Vagina (tissue), 2 donors: ENCODE data around the gene TXNRD2. TPM values are rescaled to one million over a fixed set of nuclear protein-coding genes. Genes with fewer than 3 reads are reported as not detected.

Source experiments
- DNase-seq, 2 donors: peaks; one replicate each; pipeline ENCODE4 v3.0.0-alpha.2; 2017; ENCODE audit errors: extremely low spot score in 2 of 2
- H3K27ac ChIP-seq: fragments of 200-600 bp; sonication (generic); one replicate; pipeline ENCODE4 v1.5.1; 2019
- H3K27me3 ChIP-seq: fragments of 200-600 bp; sonication (generic); one replicate; pipeline ENCODE4 v1.5.1; 2019
- H3K36me3 ChIP-seq, 2 donors: fragments of 200-600 bp; sonication (generic); one replicate each; pipeline ENCODE4 v1.5.1; 2017 to 2019
- H3K4me1 ChIP-seq: fragments of 200-600 bp; sonication (generic); one replicate; pipeline ENCODE4 v1.5.1; 2019
- H3K4me3 ChIP-seq, 2 donors: fragments of 200-600 bp; sonication (generic); 1 replicate in 1 of 2; 2 replicates in 1 of 2; pipeline ENCODE4 v1.5.1; 2016 to 2019
- H3K9me3 ChIP-seq: fragments of 200-600 bp; sonication (generic); one replicate; pipeline ENCODE4 v1.5.1; 2019
- CTCF ChIP-seq, 3 experiments: fragments of 450-650 bp in 2 of 3; fragments of 200-600 bp in 1 of 3; sonication (generic) in 1 of 3; IDR thresholded peaks; one replicate each; pipeline ENCODE4 v1.5.1; 2017 to 2019; ENCODE audit warnings: antibody characterized with exemption in 3 of 3, mild to moderate bottlenecking in 2 of 3, moderate library complexity in 2 of 3
- POLR2A ChIP-seq, 2 donors: fragments of 450-650 bp; IDR thresholded peaks; one replicate each; pipeline ENCODE4 v1.6.1; 2017; ENCODE audit warnings: antibody characterized with exemption in 2 of 2, mild to moderate bottlenecking in 2 of 2, moderate library complexity in 2 of 2
- POLR2AphosphoS5 ChIP-seq, 2 donors: sonication (generic); formaldehyde crosslinking; IDR thresholded peaks; one replicate each; pipeline ENCODE4 v1.9.0; 2017; ENCODE audit warnings: antibody characterized with exemption in 2 of 2, mild to moderate bottlenecking in 2 of 2, low read depth in 1 of 2; ENCODE audit not compliant: insufficient read depth in 1 of 2
- intact Hi-C: fragments of 100-400 bp; cut with DNase I; formaldehyde crosslinking; loops from one replicate; pipeline ENCODE4 v1.15.1; 2023
- total RNA-seq: library from RNA; depleted of rRNA; stranded (reverse); fragments of >200 nt; gene quantifications from one replicate; pipeline ENCODE4 v1.2.3, GENCODE V29; 2016

Gene TXNRD2
- total RNA-seq, 1 donor from 2014 or later = 13.5 TPM

GRCh38 chr22:19879992-19880785 is 61.4 kb downstream of the TXNRD2 start:
- H3K27ac ChIP-seq = no peak overlapping the region
- no peaks in the 10 kb centered on the region for H3K27me3 ChIP-seq
- H3K36me3 ChIP-seq = no peaks in the 10 kb centered on the region
- intact Hi-C loops = no loop called here
- peaks cover 45% of the 10 kb centered on the region for H3K4me1 ChIP-seq
- no peak overlapping the region for H3K4me3 ChIP-seq
- no peak for TF ChIP-seq POLR2AphosphoS5 (IDR thresholded peaks at IDR 0.05; ENCODE audit: insufficient read depth in 1 of 2, low read depth in 1 of 2)
- TF ChIP-seq POLR2A (IDR thresholded peaks at IDR 0.05) = no peak
- no peak for TF ChIP-seq CTCF (IDR thresholded peaks at IDR 0.05)
- no peak for DNase-seq
- no peaks in the 10 kb centered on the region for H3K9me3 ChIP-seq

GRCh38 chr22:19879643-19879991 is 62.0 kb downstream of the TXNRD2 start:
- no peak for TF ChIP-seq POLR2A (IDR thresholded peaks at IDR 0.05)
- TF ChIP-seq POLR2AphosphoS5 (IDR thresholded peaks at IDR 0.05; ENCODE audit: insufficient read depth in 1 of 2, low read depth in 1 of 2) = no peak
- no peak for TF ChIP-seq CTCF (IDR thresholded peaks at IDR 0.05)
- peaks cover 51% of the 10 kb centered on the region for H3K4me1 ChIP-seq
- no peaks in the 10 kb centered on the region for H3K27me3 ChIP-seq
- no peak overlapping the region for H3K4me3 ChIP-seq
- H3K36me3 ChIP-seq = no peaks in the 10 kb centered on the region
- intact Hi-C loops = no loop called here
- H3K9me3 ChIP-seq = no peaks in the 10 kb centered on the region
- no peak overlapping the region for H3K27ac ChIP-seq
- no peak for DNase-seq

- no peaks in the 10 kb centered on the region for H3K36me3 ChIP-seq
- H3K27me3 ChIP-seq = no peaks in the 10 kb centered on the region
- H3K4me3 ChIP-seq = no peak overlapping the region
- TF ChIP-seq POLR2A (IDR thresholded peaks at IDR 0.05) (no peak), CTCF (IDR thresholded peaks at IDR 0.05) (no peak)
- H3K9me3 ChIP-seq = no peaks in the 10 kb centered on the region
- intact Hi-C loops = no loop called here
- peaks cover 55% of the 10 kb centered on the region for H3K4me1 ChIP-seq
- no peak overlapping the region for H3K27ac ChIP-seq
- DNase-seq = no peak
Observed at GRCh38 chr22:19879246-19879570, 62.4 kb downstream of the TXNRD2 start.

- Histone ChIP-seq H3K4me3 (no peak overlapping the region), H3K9me3 (no peaks in the 10 kb centered on the region), H3K36me3 (no peaks in the 10 kb centered on the region), H3K27me3 (no peaks in the 10 kb centered on the region), H3K4me1 (peaks cover 60% of the 10 kb centered on the region), H3K27ac (no peak overlapping the region)
- intact Hi-C loops = no loop called here
- DNase-seq = no peak
- TF ChIP-seq POLR2A (IDR thresholded peaks at IDR 0.05) (no peak), POLR2AphosphoS5 (IDR thresholded peaks at IDR 0.05; ENCODE audit: insufficient read depth in 1 of 2, low read depth in 1 of 2) (no peak), CTCF (IDR thresholded peaks at IDR 0.05) (no peak)
Observed at GRCh38 chr22:19878461-19879245, 63.0 kb downstream of the TXNRD2 start.
